HG02571 (cell line): ENCODE data around the gene PRSS53.
A peak's percentile ranks its signal among the peaks of the same experiment; 100 is the strongest.

Experiments used
- ATAC-seq: cut with Tn5 transposase; IDR thresholded peaks from one replicate; pipeline ENCODE4 v1.9.1; 2021; ENCODE audit warnings: mild to moderate bottlenecking, moderate library complexity; ENCODE audit not compliant: unreplicated experiment

The PRSS53 gene

DNA sequence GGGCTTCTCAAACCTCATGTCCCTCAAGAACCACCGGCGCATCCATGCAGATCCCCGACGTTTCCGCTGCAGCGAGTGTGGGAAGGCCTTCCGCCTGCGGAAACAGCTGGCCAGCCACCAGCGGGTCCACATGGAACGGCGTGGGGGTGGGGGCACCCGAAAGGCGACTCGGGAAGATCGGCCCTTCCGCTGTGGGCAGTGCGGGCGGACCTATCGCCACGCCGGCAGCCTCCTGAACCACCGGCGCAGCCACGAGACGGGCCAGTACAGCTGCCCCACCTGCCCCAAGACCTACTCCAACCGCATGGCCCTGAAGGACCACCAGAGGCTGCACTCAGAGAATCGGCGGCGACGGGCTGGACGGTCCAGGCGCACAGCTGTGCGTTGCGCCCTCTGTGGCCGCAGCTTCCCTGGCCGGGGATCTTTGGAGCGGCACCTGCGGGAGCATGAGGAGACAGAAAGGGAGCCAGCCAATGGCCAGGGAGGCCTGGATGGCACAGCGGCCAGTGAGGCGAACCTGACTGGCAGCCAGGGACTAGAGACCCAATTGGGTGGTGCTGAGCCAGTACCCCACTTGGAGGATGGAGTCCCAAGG, 8.6 kb downstream of the PRSS53 start:
- no peak for ATAC-seq

DNA sequence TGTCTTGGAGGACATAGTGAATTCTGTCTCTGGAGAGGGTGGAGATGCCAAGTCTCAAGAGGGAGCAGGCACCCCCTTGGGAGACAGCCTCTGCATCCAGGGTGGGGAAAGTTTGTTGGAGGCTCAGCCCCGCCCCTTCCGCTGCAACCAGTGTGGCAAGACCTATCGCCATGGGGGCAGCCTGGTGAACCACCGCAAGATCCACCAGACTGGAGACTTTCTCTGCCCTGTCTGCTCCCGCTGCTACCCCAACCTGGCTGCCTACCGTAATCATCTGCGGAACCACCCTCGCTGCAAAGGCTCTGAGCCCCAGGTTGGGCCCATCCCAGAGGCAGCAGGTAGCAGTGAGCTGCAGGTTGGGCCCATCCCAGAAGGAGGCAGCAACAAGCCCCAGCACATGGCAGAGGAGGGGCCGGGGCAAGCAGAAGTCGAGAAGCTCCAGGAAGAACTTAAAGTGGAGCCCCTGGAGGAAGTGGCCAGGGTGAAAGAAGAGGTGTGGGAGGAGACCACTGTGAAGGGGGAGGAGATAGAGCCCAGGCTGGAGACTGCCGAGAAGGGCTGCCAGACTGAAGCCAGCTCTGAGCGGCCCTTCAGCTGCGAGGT, 9.3 kb downstream of the PRSS53 start:
- no peak for ATAC-seq

DNA sequence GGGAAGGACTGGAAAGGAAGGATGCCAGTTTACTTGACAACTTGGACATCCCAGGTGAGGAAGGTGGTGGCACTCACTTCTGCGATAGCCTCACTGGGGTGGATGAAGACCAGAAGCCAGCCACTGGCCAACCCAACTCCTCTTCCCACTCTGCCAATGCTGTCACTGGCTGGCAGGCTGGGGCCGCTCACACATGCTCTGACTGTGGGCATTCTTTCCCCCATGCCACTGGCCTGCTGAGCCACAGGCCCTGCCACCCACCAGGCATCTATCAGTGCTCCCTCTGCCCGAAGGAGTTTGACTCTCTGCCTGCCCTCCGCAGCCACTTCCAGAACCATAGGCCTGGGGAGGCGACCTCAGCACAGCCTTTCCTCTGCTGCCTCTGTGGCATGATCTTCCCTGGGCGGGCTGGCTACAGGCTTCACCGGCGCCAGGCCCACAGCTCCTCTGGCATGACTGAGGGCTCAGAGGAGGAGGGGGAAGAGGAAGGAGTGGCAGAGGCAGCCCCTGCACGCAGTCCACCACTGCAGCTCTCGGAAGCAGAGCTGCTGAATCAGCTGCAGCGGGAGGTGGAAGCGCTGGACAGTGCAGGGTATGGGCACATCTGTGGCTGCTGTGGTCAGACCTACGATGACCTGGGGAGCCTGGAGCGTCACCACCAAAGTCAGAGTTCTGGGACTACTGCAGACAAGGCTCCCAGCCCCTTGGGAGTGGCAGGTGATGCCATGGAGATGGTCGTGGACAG, 10.0 kb downstream of the PRSS53 start:
- ATAC-seq, result no peak

DNA sequence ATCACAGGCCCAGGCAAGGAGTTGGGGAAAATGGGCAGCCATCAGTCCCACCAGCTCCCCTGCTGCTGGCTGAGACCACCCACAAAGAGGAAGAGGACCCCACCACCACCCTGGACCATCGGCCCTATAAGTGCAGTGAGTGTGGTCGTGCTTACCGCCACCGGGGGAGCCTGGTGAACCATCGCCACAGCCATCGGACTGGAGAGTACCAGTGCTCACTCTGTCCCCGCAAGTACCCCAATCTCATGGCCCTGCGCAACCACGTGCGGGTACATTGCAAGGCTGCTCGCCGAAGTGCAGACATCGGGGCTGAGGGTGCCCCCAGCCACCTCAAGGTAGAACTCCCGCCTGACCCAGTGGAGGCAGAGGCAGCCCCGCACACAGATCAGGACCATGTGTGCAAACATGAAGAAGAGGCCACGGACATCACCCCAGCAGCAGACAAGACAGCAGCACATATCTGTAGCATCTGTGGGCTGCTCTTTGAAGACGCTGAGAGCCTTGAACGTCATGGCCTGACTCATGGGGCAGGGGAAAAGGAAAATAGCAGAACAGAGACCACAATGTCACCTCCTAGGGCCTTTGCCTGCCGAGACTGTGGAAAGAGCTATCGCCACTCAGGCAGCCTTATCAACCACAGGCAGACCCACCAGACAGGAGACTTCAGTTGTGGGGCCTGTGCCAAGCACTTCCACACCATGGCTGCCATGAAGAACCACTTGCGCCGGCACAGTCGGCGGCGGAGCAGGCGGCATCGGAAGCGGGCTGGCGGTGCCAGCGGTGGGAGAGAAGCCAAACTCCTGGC, 10.9 kb downstream of the PRSS53 start:
- no peak for ATAC-seq

DNA sequence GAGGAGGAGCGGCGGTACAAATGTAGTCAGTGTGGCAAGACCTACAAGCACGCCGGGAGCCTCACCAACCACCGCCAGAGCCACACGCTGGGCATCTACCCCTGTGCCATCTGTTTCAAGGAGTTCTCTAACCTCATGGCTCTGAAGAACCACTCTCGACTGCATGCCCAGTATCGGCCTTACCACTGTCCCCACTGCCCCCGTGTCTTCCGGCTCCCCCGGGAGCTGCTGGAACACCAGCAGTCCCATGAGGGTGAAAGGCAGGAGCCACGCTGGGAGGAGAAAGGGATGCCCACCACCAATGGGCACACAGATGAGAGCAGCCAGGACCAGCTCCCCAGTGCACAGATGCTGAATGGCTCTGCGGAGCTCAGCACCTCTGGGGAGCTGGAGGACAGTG, 11.7 kb downstream of the PRSS53 start:
- ATAC-seq, result no peak

DNA sequence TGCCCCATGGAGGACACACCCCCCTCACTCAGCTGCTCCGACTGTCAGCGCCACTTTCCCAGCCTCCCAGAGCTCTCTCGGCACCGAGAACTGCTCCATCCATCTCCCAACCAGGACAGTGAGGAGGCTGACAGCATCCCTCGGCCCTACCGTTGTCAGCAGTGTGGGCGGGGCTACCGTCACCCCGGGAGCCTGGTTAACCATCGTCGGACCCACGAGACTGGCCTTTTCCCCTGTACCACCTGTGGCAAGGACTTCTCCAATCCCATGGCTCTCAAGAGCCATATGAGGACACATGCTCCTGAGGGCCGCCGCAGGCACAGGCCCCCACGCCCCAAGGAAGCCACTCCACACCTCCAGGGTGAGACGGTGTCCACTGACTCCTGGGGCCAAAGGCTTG, 12.4 kb downstream of the PRSS53 start:
- no peak for ATAC-seq

DNA sequence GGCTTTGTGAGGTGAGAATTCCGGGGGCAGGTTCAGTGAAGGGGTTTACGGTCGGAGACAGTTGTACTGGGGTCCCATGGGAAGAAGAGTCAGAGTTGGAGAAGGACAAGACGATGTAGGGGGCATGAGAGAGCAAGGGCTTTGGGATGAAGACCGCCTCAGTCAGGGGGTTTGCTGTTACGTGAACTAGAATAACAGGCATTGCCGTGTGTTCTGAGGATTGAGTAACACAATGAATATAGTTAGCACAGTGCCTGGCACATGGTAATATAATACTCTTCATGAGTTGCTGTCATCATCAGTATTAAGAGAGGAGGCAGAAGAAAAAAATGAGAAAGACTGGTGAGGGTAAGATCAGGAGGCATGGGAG, 13.9 kb downstream of the PRSS53 start:
- ATAC-seq, result no peak

DNA sequence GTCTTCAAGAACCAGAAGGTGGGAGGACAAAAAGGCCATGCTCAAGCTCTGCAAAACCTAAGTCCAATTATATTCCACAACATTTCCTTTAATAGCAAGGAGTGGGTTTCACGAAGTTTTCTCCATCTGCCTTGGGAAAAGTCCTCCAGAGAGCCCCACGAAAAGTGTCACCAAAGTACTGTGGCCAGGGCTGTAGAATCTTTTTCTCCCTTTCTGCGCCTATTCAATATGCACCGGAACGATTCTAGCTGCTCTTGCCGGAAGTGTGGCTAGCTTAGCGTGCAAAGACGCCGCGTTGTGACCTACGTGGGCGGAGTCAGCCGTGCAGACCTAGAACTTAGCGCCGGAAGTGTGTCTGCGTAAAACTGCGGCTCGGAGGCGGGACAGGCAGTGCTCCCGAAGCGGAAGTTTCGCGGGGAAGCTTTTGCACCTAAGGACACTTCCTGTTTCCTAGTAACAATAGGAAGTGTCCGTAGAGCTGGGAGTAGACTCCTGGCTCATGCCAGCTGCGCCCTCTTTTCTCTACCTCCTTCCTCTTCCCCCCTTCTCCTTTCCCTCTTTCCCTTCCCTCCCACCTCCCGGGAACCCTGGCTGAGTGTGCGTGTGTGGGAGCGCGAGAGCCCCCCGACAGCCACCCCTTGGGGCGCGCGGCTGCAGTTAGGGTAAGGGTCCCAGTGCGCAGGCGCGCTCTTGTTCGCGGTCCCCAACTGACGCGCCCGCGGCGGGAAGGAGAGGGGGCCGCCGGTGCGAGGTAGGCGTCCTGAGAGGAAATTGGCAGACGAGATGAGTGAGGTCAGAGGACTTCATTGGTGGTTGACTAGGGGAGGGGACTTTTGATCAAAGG, 14.6 kb downstream of the PRSS53 start, which contains the start of the genes ZNF646 and ZNF668:
ZNF646 (plus strand) TSS at position 453 of the 844 bp plus-strand sequence. CDS start 1,903 bp downstream, outside the sequence.
ZNF668 (minus strand) TSS at position 271 of the 844 bp plus-strand sequence. CDS start 9,781 bp downstream, outside the sequence.
- ATAC-seq, result peak; percentile 67

DNA sequence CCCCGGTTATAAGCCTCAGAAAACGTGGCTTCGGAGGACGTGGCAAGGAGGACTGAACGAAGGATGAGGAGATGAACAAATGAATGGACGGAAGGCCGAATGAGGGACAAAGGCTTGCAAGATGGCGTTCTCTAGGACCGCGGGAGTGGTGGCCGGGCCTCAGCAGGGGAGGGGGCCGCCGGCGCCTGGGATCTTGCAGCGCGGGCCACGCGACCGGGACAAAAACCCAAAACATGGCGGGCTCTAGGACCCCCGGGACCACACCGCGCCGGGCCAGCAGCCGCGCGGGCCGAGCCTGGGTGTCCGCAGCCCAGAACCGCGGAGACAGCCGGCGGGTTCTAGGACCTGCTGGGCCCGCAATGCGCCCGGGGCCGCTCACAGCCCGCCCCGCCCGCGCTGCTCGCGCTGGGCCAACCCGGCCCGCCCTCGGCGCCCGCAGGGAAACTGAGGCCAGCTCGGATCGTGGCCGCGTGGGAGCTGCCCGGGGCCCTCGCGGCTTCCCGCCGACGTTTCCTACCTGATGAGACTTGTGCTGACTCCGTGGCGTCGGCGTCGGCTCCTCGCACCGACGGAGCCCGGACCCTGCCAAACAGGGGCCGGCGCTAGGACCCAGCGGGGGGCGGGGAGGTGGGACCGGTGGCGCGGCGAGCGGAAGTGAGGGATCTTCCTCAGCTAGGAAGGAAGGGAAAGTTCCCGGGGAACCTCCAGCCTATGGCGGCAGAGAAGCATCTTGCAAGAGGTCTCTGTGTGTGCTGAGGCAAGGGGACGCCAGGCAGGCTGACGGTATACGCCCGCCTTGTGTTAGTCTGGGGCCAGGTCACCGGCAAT, 15.4 kb downstream of the PRSS53 start:
- peak; percentile 55 for ATAC-seq

DNA sequence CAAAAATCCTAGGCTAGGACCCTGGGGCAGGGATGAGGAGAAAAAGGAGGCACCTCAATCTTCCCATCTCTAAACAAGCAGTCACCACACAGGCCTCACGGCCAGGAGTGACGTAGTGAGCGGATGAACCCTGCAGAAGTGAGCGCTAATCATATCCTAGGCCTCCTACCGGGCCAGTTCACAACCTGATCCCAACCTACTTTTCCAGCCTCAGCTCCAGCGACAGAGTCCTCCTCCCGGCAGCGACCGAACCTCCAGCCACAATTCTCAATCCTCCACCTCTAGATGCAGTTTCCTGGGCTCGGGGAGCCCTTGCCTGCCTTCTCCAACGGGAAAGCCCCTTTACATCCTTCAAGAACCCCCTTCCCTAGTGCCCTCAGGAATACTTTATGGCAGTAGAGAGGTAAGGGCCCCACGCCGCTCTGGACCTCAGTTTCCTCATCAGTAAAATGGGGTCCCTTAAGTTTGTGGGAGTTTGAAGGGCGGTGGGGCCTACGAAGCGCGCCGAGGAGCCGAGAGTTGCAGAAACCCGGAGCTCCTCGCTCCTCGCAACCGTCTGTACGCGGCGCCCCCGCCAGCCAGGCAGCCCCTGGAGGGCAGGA, 16.1 kb downstream of the PRSS53 start:
- peak; percentile 1 for ATAC-seq

DNA sequence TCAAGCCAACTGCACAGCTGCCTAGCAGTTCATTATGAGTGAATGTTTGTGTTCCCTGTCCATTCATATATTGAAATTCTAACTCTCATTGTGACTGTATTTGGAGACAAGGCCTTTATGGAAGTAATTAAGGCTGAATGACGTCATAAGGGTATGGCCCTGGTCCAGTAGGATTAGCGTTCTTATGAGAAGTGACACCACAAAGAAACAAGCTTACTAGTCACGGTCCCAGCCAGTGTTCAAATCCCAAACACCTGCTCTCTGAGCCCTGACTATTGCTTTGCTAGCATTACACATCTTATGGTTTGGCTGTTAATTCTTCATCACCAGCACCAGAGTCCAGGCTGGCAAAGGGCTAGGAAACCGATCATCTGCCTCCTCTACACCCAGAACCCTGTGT, 16.9 kb downstream of the PRSS53 start:
- no peak for ATAC-seq

DNA sequence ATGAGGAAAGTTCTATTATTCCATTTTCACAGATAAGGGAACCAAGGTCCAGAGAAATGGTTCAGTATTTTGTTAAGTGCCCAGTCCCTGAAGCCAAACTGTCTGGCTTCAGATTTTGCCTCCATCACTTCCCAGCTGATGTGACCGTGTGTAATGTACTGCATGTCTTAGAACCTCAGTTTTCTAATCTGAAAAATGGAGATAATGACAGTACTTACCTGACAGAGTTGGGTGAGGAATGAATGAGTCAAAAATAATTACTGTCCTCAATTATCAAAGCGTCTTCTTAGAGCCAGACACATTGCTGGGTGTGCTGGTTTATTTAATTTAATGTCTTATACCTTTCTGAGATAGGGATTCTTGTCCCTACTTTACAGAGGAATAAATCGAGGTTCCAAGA, 21.4 kb downstream of the PRSS53 start:
- ATAC-seq, result no peak

DNA sequence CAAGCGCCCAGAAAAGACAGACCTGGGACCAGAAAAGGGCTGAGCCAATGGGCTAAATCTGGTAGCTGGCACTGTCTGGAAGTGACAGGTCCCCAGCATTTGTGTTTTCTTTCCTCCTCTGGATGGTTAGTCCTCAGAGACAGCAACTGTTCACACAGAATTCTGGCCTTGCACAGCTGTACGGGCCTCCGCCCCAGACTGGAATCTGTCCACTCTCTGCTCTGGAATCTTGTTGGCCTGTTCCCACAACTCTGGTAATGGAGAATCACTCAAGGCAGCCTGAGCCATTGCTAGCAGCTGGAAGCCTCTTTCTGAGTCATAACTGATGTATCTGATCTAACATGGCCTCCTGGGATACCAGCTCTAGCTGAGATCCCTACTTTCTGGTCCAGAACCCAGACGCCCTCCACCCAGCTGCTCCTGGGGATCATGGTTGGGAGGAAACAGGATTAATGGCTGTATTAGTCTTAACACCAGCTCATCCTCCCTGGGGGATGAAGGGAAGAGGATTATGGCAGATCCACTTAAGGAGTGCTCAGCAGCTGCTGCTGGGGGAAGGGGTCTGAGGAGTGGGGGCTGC, 23.8 kb downstream of the PRSS53 start:
- ATAC-seq, result no peak

DNA sequence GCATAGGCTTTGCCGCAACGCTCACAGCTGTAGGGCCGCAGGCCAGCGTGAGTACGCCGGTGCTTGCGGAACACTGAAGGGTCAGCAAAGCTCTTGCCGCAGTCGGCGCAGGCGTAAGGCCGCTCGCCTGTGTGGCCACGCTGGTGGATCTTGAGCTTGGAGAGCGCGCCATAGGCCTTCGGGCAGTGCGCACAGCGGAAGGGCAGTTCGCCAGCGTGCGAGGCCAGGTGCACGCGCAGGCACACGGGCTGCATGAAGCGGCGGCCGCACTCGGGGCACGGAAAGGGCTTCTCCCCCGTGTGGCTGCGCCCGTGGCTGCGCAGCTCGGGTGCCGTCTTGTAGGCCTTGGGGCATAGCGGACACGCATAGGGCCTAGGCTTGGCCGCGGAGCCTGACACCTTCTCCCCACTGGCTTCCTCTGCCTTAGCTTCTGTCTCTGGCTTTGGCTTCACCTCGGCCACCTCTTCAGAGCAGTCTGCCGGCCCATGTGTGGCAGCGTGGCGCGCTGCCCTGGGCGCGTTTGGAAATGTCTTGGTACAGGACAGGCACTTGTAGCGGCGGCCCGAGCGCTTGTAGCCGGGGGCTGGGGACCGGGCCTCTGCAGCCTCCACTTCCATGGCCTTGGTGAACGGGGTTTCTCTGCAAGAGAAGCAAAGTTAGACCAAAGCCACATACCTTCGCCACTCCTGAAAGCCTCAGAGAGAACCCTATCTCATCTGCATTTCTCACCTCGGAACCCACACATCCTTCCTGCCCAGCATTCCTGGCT, 24.7 kb downstream of the PRSS53 start:
- ATAC-seq, result no peak

DNA sequence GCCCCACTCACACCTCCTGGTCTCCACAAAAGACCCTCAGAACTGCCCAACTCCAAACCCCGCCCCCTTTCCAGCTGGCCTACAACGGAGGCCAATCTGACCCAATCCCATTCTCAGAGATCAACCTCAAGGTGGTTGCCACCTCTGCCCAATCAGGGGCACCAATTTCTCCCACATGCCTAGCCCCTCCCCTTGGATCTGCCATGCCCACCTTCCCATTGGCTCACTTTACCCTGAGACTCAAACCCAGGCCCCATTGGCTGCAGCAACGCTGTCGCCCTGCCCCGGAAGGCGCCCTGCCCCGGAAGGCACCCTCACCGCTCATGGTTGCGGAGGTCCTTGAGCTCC, 25.3 kb downstream of the PRSS53 start:
- no peak for ATAC-seq

DNA sequence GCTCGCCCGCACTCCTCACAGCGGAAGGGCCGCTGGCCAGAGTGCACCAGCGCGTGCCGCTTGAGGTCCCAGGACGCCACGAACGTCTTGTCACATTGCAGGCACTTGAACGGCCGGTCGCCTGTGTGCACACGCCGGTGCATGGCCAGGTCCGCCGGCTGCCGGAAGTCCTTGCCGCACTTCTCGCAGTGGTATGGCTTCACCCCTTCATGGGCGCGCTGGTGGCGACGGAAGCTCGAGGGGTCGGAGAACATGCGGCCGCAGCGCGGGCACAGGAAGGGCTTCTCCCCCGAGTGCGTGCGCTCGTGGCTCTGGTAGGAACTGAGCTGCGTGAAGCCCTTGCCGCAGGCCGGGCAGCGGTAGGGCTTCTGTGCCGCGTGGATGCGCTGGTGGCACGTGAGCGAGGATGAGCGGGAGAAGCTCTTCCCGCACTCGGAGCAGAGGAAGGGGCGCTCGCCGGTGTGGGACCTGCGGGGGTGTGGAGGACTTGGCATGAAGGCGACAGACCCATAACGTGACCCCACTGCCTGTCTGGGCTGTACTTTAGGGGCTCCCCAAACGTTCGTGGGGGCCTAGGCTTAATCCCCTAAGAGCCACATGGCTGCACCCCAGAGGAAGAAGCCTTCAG, 26.8 kb downstream of the PRSS53 start:
- no peak for ATAC-seq

DNA sequence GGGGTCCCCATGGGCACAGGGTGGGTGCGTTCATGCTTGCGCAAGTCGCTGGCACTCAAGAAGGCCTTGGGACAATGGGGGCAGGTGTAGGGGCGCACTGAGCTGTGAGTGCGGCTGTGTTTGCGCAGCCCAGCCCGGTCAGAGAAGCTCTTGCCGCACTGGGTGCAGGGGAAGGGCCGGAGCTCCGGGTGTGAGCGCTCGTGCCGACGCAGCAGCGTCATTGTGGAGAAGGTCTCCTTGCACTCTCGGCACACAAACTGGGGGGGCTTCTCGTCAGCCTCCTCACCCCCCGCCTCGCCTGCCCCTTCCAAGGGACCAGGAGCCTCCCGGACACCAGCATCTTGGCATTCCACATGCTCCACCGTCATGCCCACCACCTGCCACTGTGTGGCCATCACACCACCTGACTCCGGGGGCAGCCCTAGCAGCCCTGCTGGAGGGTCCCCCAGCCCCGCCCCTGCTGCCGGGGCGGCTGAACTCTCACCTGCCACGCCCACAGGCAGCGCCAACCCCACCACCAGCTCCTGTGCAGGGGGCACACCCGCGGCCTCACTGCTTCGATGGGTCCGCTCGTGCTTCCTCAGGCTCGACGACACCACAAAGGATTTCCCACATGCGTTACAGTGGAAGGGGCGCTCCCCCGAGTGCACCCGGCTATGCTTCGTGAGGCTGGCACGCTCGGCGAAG, 27.5 kb downstream of the PRSS53 start:
- no peak for ATAC-seq
